HepG2 (cell line): Measurements from ENCODE around the gene MRPS2. TPM values are rescaled to one million over a fixed set of nuclear protein-coding genes. Genes with fewer than 3 reads are reported as not detected.
A peak's percentile ranks its signal among the peaks of the same experiment; 100 is the strongest.

ENCODE experiments used
- ATAC-seq: fragments of 200-7000 bp; cut with Tn5 transposase; 3 replicates; pipeline ENCODE4 v1.9.1; 2020; ENCODE audit warnings: mild to moderate bottlenecking, moderate library complexity
- BruUV-seq: library from RNA; stranded (reverse); fragments of 400-500 nt; replicated peaks from 2 replicates; lab custom pipeline; 2021; lab: Mats Ljungman, UMichigan
- CTCF ChIA-PET: fragments of 300-600 bp; formaldehyde crosslinking; extraction: SDS; loops from one replicate; lab custom pipeline; 2021; ENCODE audit warnings: low total read pairs, inconsistent platforms, low intra/inter-chr PET ratio; lab: Yijun Ruan, JAX
- POLR2A ChIA-PET: fragments of 350-600 bp; sonication (Branson Sonifier 250); formaldehyde crosslinking; loops from one replicate; lab custom pipeline; 2020; ENCODE audit warnings: antibody characterized with exemption, inconsistent platforms; lab: Yijun Ruan, JAX
- DNase-seq: peaks from one replicate; pipeline ENCODE4 v3.0.0-alpha.2; 2015; ENCODE audit warnings: low spot score
- FAIRE-seq: peaks from 3 replicates; lab custom pipeline; 2011; peaks lifted over from hg19 to GRCh38; lab: Jason Lieb, UNC
- H2AFZ ChIP-seq: one replicate; pipeline ENCODE4 v1.6.1; 2011; ENCODE audit warnings: low read length, inconsistent platforms
- H3K27ac ChIP-seq: fragments of 300-600 bp; 3 replicates; pipeline ENCODE4 v1.8.0; 2011; ENCODE audit warnings: mixed run types, mild to moderate bottlenecking, mixed read lengths, low read length, inconsistent platforms; ENCODE audit not compliant: insufficient read depth; ENCODE audit errors: extremely low read length
- H3K27me3 ChIP-seq, 2 experiments: fragments of 200-600 bp in 1 of 2; 2 replicates in 1 of 2; 3 replicates in 1 of 2; pipeline versions ENCODE4 v1.6.0 to v1.8.0; 2011; ENCODE audit warnings: low read length in 2 of 2, mild to moderate bottlenecking in 2 of 2, moderate library complexity in 2 of 2, inconsistent platforms in 1 of 2; ENCODE audit not compliant: insufficient read depth in 2 of 2, control insufficient read depth in 1 of 2
- H3K36me3 ChIP-seq, 2 experiments: fragments of 200-600 bp in 1 of 2; replicated peaks in 1 of 2; 2 replicates in 1 of 2; 3 replicates in 1 of 2; pipeline versions ENCODE4 v1.5.1 to v1.8.0; 2011; ENCODE audit warnings: low read length in 2 of 2, inconsistent platforms in 1 of 2; ENCODE audit not compliant: insufficient read depth in 2 of 2, control insufficient read depth in 1 of 2
- H3K4me1 ChIP-seq: 2 replicates; pipeline ENCODE4 v1.5.1; 2012; ENCODE audit warnings: low read length, inconsistent platforms; ENCODE audit not compliant: insufficient read depth
- H3K4me2 ChIP-seq: 2 replicates; pipeline ENCODE4 v1.6.0; 2011; ENCODE audit warnings: low read depth, low read length, inconsistent platforms
- H3K4me3 ChIP-seq, 3 experiments: fragments of 200-600 bp in 1 of 3; sonication (generic), shearing (Covaris generic) in 1 of 3; replicated peaks in 1 of 3; 2 replicates each; pipeline ENCODE4 v1.5.1; 2011 to 2016; ENCODE audit warnings: low read length in 3 of 3, inconsistent platforms in 2 of 3, low read depth in 2 of 3, mild to moderate bottlenecking in 2 of 3, control low read depth in 1 of 3, mixed read lengths in 1 of 3; ENCODE audit not compliant: insufficient read depth in 1 of 3
- H3K79me2 ChIP-seq: one replicate; pipeline ENCODE4 v1.6.1; 2011; ENCODE audit warnings: low read length, inconsistent platforms; ENCODE audit not compliant: insufficient read depth
- H3K9ac ChIP-seq: 2 replicates; pipeline ENCODE4 v1.6.0; 2011; ENCODE audit warnings: mild to moderate bottlenecking, low read depth, low read length, inconsistent platforms; ENCODE audit not compliant: insufficient read depth
- H3K9me3 ChIP-seq: 2 replicates; pipeline ENCODE4 v1.5.1; 2012; ENCODE audit warnings: mild to moderate bottlenecking, low read length
- H4K20me1 ChIP-seq: 2 replicates; pipeline ENCODE4 v1.6.0; 2011; ENCODE audit warnings: inconsistent platforms, mild to moderate bottlenecking, low read length, moderate library complexity; ENCODE audit not compliant: insufficient read depth
- AHDC1 ChIP-seq: sonication (generic); formaldehyde crosslinking; IDR thresholded peaks from 2 replicates; pipeline ENCODE4 v1.5.1; 2020; ENCODE audit warnings: mild to moderate bottlenecking, missing genetic modification reagents, borderline replicate concordance
- ARID2 ChIP-seq: sonication (generic); formaldehyde crosslinking; IDR thresholded peaks from 2 replicates; pipeline ENCODE4 v1.8.1; 2022; ENCODE audit warnings: mild to moderate bottlenecking, missing genetic modification reagents, borderline replicate concordance
- CHCHD3 ChIP-seq: sonication (generic); formaldehyde crosslinking; IDR thresholded peaks from 2 replicates; pipeline ENCODE4 v1.8.0; 2022; ENCODE audit warnings: mild to moderate bottlenecking, missing genetic modification reagents, moderate library complexity
- EZH2 ChIP-seq: conservative IDR thresholded peaks from 2 replicates; pipeline ENCODE4 v1.6.1; 2012; ENCODE audit warnings: mild to moderate bottlenecking, low read depth, low read length, moderate library complexity
- LRRFIP1 ChIP-seq: sonication (generic); formaldehyde crosslinking; conservative IDR thresholded peaks from 2 replicates; pipeline ENCODE4 v1.4.0; 2020; ENCODE audit warnings: missing genetic modification reagents
- NKX3-1 ChIP-seq: sonication (generic); formaldehyde crosslinking; IDR thresholded peaks from 2 replicates; pipeline ENCODE4 v1.5.0; 2020; ENCODE audit warnings: missing genetic modification reagents
- YEATS4 ChIP-seq: sonication (generic); formaldehyde crosslinking; IDR thresholded peaks from 2 replicates; pipeline ENCODE4 v1.4.0; 2020; ENCODE audit warnings: missing genetic modification reagents, borderline replicate concordance
- ZNF138 ChIP-seq: sonication (generic); formaldehyde crosslinking; IDR thresholded peaks from 2 replicates; pipeline ENCODE4 v1.5.0; 2020; ENCODE audit warnings: mild to moderate bottlenecking, low read depth, missing genetic modification reagents
- ZNF629 ChIP-seq: sonication (generic); formaldehyde crosslinking; conservative IDR thresholded peaks from 2 replicates; pipeline ENCODE4 v1.5.0; 2020; ENCODE audit warnings: missing genetic modification reagents
- ZSCAN9 ChIP-seq: IDR thresholded peaks from 2 replicates; pipeline ENCODE4 v1.6.1; 2016; ENCODE audit warnings: borderline replicate concordance
- WGBS: methylation state at CpG from one replicate; pipeline ENCODE4 v1.1.6; 2017; ENCODE audit warnings: low lambda C conversion rate; 5-methylcytosine and 5-hydroxymethylcytosine counted together
- in situ Hi-C: cut with HindIII; loops from 2 replicates; pipeline ENCODE4 v1.10.0; 2017; ENCODE audit warnings: low pct_unique_long_range_greater_than_20kb; ENCODE audit not compliant: extremely low pct_ligation_motif_present
- intact Hi-C: fragments of 100-400 bp; cut with micrococcal nuclease; formaldehyde crosslinking; loops from one replicate; pipeline ENCODE4 v1.10.0; 2022; ENCODE audit not compliant: unreplicated experiment
- polyA plus RNA-seq, 8 experiments: library from polyadenylated mRNA; depleted of rRNA in 3 of 8; stranded (reverse) in 7 of 8; unstranded in 1 of 8; fragments of >200 nt; fragmentation: Illumina TruSeq in 4 of 8; extraction: Trizol in 4 of 8; gene quantifications; 2 replicates each; pipeline versions ENCODE4 v1.2.1 to v1.2.3, GENCODE V29; 2011 to 2016; ENCODE audit warnings: low read depth in 4 of 8, missing spikeins in 1 of 8, mixed read lengths in 1 of 8; ENCODE audit not compliant: insufficient read depth in 1 of 8
- total RNA-seq, 5 experiments: library from RNA; depleted of rRNA; stranded (reverse); fragments of >200 nt; fragmentation: Illumina TruSeq; extraction: Trizol; gene quantifications; 2 replicates each; pipeline ENCODE4 v1.2.3, GENCODE V29; 2016; ENCODE audit warnings: low read depth in 1 of 5
- TF ChIP-seq, protein P1 (sequence below): sonication (generic); formaldehyde crosslinking; IDR thresholded peaks from 2 replicates; pipeline ENCODE4 v1.4.0; 2020; ENCODE audit warnings: missing genetic modification reagents
- TF ChIP-seq, protein P2 (sequence below): sonication (generic); formaldehyde crosslinking; IDR thresholded peaks from 2 replicates; pipeline ENCODE4 v1.4.0; 2020; ENCODE audit warnings: low read depth, mild to moderate bottlenecking, missing genetic modification reagents

Gene MRPS2
- total and polyA plus RNA-seq, 2 of the 13 experiments (the other 11 are each of a cell fraction or from before 2014, with no cell fraction given) = 44.4 to 86.7 TPM

GRCh38 chr9:135490980-135491464 is 9.5 kb upstream of the MRPS2 start:
- H3K79me2 ChIP-seq = no peaks in the 10 kb centered on the region
- POLR2A ChIA-PET = interaction anchor here (1.0 to 1.6 kb wide), 3 partner anchors 8 to 11 kb away, joined by 3 to 16 read pairs (median 6); partner anchors contain the start of gene MRPS2
- peaks cover 43% of the 10 kb centered on the region for H3K4me1 ChIP-seq
- 20% methylated on average over 7 of the region's 18 CpGs for WGBS
- in situ Hi-C loops (no loop called here), intact Hi-C loops (loop anchor here (1.0 kb wide), 1 partner anchor 8 kb away; a partner anchor contains a TSS)
- ATAC-seq (peak; percentile 85), DNase-seq (peak; percentile 68), FAIRE-seq (peak; percentile 86)
- H3K27ac ChIP-seq = peak overlapping the region; percentile 61
- no peaks in the 10 kb centered on the region for H4K20me1 ChIP-seq
- no peak overlapping the region for H2AFZ ChIP-seq
- no TSS peak for BruUV-seq
- H3K9ac ChIP-seq = peak overlapping the region; percentile 36
- peak overlapping the region; percentile 27 to 42 (median 37); a peak in 5 of 6 replicates for H3K4me3 ChIP-seq
- peaks cover 4 to 6% of the 10 kb centered on the region in 2 experiments; a peak in 3 of 5 replicates for H3K36me3 ChIP-seq
- no peaks in the 10 kb centered on the region for H3K9me3 ChIP-seq
- no peaks in the 10 kb centered on the region for H3K27me3 ChIP-seq
- H3K4me2 ChIP-seq = peak overlapping the region; percentile 75
- CTCF ChIA-PET = no interaction called here
- TF ChIP-seq, protein P1, sequence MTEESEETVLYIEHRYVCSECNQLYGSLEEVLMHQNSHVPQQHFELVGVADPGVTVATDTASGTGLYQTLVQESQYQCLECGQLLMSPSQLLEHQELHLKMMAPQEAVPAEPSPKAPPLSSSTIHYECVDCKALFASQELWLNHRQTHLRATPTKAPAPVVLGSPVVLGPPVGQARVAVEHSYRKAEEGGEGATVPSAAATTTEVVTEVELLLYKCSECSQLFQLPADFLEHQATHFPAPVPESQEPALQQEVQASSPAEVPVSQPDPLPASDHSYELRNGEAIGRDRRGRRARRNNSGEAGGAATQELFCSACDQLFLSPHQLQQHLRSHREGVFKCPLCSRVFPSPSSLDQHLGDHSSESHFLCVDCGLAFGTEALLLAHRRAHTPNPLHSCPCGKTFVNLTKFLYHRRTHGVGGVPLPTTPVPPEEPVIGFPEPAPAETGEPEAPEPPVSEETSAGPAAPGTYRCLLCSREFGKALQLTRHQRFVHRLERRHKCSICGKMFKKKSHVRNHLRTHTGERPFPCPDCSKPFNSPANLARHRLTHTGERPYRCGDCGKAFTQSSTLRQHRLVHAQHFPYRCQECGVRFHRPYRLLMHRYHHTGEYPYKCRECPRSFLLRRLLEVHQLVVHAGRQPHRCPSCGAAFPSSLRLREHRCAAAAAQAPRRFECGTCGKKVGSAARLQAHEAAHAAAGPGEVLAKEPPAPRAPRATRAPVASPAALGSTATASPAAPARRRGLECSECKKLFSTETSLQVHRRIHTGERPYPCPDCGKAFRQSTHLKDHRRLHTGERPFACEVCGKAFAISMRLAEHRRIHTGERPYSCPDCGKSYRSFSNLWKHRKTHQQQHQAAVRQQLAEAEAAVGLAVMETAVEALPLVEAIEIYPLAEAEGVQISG (CRISPR knock-in tag) = peak; percentile 67
- TF ChIP-seq LRRFIP1 (CRISPR knock-in tag) (no peak), AHDC1 (CRISPR knock-in tag) (no peak; the same call in 1 of the 2 replicates), ZNF138 (CRISPR knock-in tag) (no peak), ARID2 (CRISPR knock-in tag) (no peak), EZH2 (no peak), ZNF629 (CRISPR knock-in tag) (no peak), ZSCAN9 (CRISPR knock-in tag) (0 out of 2 replicates have a peak, but pooled peaks have one; percentile 27), YEATS4 (CRISPR knock-in tag) (peak; percentile 51; the same call in 1 of the 2 replicates), NKX3-1 (0 out of 2 replicates have a peak, but pooled peaks have one; percentile 45), CHCHD3 (CRISPR knock-in tag) (no peak)
- TF ChIP-seq, protein P2, sequence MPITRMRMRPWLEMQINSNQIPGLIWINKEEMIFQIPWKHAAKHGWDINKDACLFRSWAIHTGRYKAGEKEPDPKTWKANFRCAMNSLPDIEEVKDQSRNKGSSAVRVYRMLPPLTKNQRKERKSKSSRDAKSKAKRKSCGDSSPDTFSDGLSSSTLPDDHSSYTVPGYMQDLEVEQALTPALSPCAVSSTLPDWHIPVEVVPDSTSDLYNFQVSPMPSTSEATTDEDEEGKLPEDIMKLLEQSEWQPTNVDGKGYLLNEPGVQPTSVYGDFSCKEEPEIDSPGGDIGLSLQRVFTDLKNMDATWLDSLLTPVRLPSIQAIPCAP (CRISPR knock-in tag) = no peak
